Measurements from ENCODE around the gene DMRTC2. TPM values are rescaled to one million over a fixed set of nuclear protein-coding genes. Genes with fewer than 3 reads are reported as not detected.

DMRTC2 gene
- total and polyA plus RNA-seq, 2 of the 13 experiments (the other 11 are each of a cell fraction or from before 2014, with no cell fraction given), result not detected

DNA sequence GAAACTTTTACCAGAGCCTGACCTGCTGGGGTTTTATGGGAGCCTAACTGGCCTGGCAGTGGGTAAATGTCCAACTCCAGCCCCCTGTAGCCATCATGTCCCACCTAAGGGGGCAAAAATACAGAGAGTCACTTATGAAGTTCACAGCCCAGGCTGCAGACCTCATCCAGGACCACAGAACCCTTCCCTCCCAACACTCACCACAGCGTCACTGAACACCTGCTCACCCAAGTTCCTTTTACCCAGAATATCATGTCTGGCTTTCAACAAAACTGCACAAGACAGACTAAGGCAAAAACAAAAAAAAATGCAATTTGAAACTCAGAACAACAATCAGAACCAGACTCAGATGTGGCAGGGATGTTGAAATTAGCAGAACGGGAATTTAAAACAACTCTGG is 42.1 kb upstream of the DMRTC2 start:
- no peak overlapping the region for H2AFZ ChIP-seq (ENCODE audit: low read length)
- peaks cover 2 to 30% of the 10 kb centered on the region in 2 experiments; a peak in 4 of 5 replicates for H3K27me3 ChIP-seq (ENCODE audit: control insufficient read depth in 1 of 2, insufficient read depth in 2 of 2, low read length in 2 of 2)
- no peak for FAIRE-seq
- no peak overlapping the region for H3K27ac ChIP-seq (ENCODE audit: extremely low read length, insufficient read depth, low read length)
- no peaks in the 10 kb centered on the region for H3K9me3 ChIP-seq (ENCODE audit: low read length)
- no TSS peak for BruUV-seq (replicated peaks)
- peaks cover 10% of the 10 kb centered on the region for H3K4me1 ChIP-seq (ENCODE audit: insufficient read depth, low read length)
- ChIA-PET CTCF (ENCODE audit: low intra/inter-chr PET ratio, low total read pairs) (no interaction called here), POLR2A (no interaction called here)
- DNase-seq (ENCODE audit: low spot score), result no peak
- TF ChIP-seq, protein P1, sequence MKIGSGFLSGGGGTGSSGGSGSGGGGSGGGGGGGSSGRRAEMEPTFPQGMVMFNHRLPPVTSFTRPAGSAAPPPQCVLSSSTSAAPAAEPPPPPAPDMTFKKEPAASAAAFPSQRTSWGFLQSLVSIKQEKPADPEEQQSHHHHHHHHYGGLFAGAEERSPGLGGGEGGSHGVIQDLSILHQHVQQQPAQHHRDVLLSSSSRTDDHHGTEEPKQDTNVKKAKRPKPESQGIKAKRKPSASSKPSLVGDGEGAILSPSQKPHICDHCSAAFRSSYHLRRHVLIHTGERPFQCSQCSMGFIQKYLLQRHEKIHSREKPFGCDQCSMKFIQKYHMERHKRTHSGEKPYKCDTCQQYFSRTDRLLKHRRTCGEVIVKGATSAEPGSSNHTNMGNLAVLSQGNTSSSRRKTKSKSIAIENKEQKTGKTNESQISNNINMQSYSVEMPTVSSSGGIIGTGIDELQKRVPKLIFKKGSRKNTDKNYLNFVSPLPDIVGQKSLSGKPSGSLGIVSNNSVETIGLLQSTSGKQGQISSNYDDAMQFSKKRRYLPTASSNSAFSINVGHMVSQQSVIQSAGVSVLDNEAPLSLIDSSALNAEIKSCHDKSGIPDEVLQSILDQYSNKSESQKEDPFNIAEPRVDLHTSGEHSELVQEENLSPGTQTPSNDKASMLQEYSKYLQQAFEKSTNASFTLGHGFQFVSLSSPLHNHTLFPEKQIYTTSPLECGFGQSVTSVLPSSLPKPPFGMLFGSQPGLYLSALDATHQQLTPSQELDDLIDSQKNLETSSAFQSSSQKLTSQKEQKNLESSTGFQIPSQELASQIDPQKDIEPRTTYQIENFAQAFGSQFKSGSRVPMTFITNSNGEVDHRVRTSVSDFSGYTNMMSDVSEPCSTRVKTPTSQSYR (CRISPR knock-in tag; IDR thresholded peaks at IDR 0.05; ENCODE audit: borderline replicate concordance), result no peak
- TF ChIP-seq ZNF24 (IDR thresholded peaks at IDR 0.05), result no peak
- TF ChIP-seq REXO4 (CRISPR knock-in tag; IDR thresholded peaks at IDR 0.05; ENCODE audit: borderline replicate concordance), result no peak
- no peak for TF ChIP-seq SIN3A (IDR thresholded peaks at IDR 0.05; ENCODE audit: borderline replicate concordance, low read depth, low read length)
- in situ Hi-C loops (cut with HindIII; ENCODE audit: extremely low pct_ligation_motif_present, low pct_unique_long_range_greater_than_20kb) (no loop called here), intact Hi-C loops (cut with micrococcal nuclease; ENCODE audit: unreplicated experiment) (no loop called here)
- H3K79me2 ChIP-seq (ENCODE audit: insufficient read depth, low read length), result no peaks in the 10 kb centered on the region
- H3K9ac ChIP-seq (ENCODE audit: insufficient read depth, low read depth, low read length), result no peak overlapping the region
- H4K20me1 ChIP-seq (ENCODE audit: insufficient read depth, low read length), result no peaks in the 10 kb centered on the region
- no peak overlapping the region for H3K4me3 ChIP-seq (replicated peaks in 1 of 3; ENCODE audit: insufficient read depth in 1 of 3, low read depth in 2 of 3, low read length in 3 of 3)
- 0% methylated on average over 2 of the region's 2 CpGs for WGBS (ENCODE audit: low lambda C conversion rate)
- no peak overlapping the region for H3K4me2 ChIP-seq (ENCODE audit: low read depth, low read length)
- H3K36me3 ChIP-seq (replicated peaks in 1 of 2; ENCODE audit: control insufficient read depth in 1 of 2, insufficient read depth in 2 of 2, low read length in 2 of 2), result no peaks in the 10 kb centered on the region
- no peak for ATAC-seq

DNA sequence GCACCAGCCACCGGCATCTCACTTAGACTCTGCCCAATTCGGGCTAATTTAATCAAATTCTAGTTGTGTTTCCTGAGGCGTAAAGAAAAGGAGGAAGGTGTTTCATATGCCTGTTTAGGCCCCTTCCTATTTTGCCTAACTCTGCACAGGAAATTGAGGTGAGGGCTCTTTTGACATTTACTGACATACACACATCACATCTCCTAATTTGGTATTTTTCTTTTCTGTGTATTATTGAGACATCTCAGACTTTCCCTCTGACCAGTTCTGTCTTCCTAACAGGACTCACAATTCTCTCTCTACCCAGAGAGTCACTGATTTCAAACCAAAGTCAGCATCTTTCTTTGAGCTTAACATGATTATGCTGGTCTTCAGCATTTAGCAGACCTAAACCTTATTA is 40.5 kb upstream of the DMRTC2 start:
- H3K79me2 ChIP-seq (ENCODE audit: insufficient read depth, low read length), result no peaks in the 10 kb centered on the region
- no peak for ATAC-seq
- H3K27me3 ChIP-seq (ENCODE audit: control insufficient read depth in 1 of 2, insufficient read depth in 2 of 2, low read length in 2 of 2), result peaks cover 2 to 34% of the 10 kb centered on the region in 2 experiments; a peak in 4 of 5 replicates
- CTCF ChIA-PET (ENCODE audit: low intra/inter-chr PET ratio, low total read pairs), result no interaction called here
- no peak overlapping the region for H3K27ac ChIP-seq (ENCODE audit: extremely low read length, insufficient read depth, low read length)
- no peak overlapping the region for H3K4me3 ChIP-seq (replicated peaks in 1 of 3; ENCODE audit: insufficient read depth in 1 of 3, low read depth in 2 of 3, low read length in 3 of 3)
- intact Hi-C loops (cut with micrococcal nuclease; ENCODE audit: unreplicated experiment) (no loop called here), in situ Hi-C loops (cut with HindIII; ENCODE audit: extremely low pct_ligation_motif_present, low pct_unique_long_range_greater_than_20kb) (no loop called here)
- H3K4me2 ChIP-seq (ENCODE audit: low read depth, low read length), result no peak overlapping the region
- no peak for DNase-seq (ENCODE audit: low spot score)
- no peaks in the 10 kb centered on the region for H3K9me3 ChIP-seq (ENCODE audit: low read length)
- no peaks in the 10 kb centered on the region for H4K20me1 ChIP-seq (ENCODE audit: insufficient read depth, low read length)
- POLR2A ChIA-PET, result no interaction called here
- no peak overlapping the region for H2AFZ ChIP-seq (ENCODE audit: low read length)
- no peaks in the 10 kb centered on the region for H3K36me3 ChIP-seq (replicated peaks in 1 of 2; ENCODE audit: control insufficient read depth in 1 of 2, insufficient read depth in 2 of 2, low read length in 2 of 2)
- BruUV-seq (replicated peaks), result no TSS peak
- no peak for FAIRE-seq
- H3K4me1 ChIP-seq (ENCODE audit: insufficient read depth, low read length), result peaks cover 4% of the 10 kb centered on the region
- WGBS (ENCODE audit: low lambda C conversion rate), result 15% methylated on average over 3 of the region's 3 CpGs
- no peak overlapping the region for H3K9ac ChIP-seq (ENCODE audit: insufficient read depth, low read depth, low read length)
- TF ChIP-seq MTA1 (CRISPR knock-in tag; IDR thresholded peaks at IDR 0.05; ENCODE audit: borderline replicate concordance) (no peak), ZNF883 (CRISPR knock-in tag; IDR thresholded peaks at IDR 0.05; ENCODE audit: not compliant biosample characterization) (no peak)
- TF ChIP-seq, protein P2, sequence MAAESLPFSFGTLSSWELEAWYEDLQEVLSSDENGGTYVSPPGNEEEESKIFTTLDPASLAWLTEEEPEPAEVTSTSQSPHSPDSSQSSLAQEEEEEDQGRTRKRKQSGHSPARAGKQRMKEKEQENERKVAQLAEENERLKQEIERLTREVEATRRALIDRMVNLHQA (CRISPR knock-in tag; IDR thresholded peaks at IDR 0.05), result no peak
